HL-60 (cell line): ENCODE measurements around the gene GIGYF1.

ENCODE experiments used
- DNase-seq, 2 experiments: peaks; one replicate each; pipeline ENCODE4 v3.0.0-alpha.2; 2010 to 2020; ENCODE audit warnings: low read depth in 1 of 2, low spot score in 1 of 2
- H3K27ac ChIP-seq: fragments of 250-450 bp; sonication (Bioruptor Pico); replicated peaks from 2 replicates; pipeline ENCODE4 v1.5.1; 2020; ENCODE audit warnings: mild to moderate bottlenecking, moderate library complexity
- H3K27me3 ChIP-seq: fragments of 250-450 bp; sonication (Bioruptor Pico); 2 replicates; pipeline ENCODE4 v1.5.1; 2021; ENCODE audit warnings: mild to moderate bottlenecking, moderate library complexity; ENCODE audit not compliant: insufficient read depth, poor library complexity, severe bottlenecking
- H3K4me3 ChIP-seq: replicated peaks from 2 replicates; pipeline ENCODE4 v1.5.1; 2011; ENCODE audit warnings: mild to moderate bottlenecking, control low read depth, low read length; ENCODE audit not compliant: insufficient read depth
- GABPA ChIP-seq: IDR thresholded peaks from 2 replicates; pipeline ENCODE4 v1.6.1; 2012; ENCODE audit warnings: low read depth
- POLR2AphosphoS5 ChIP-seq: IDR thresholded peaks from 2 replicates; pipeline ENCODE4 v1.6.1; 2012; ENCODE audit warnings: low read depth
- REST ChIP-seq: IDR thresholded peaks from 2 replicates; pipeline ENCODE4 v1.6.1; 2012; ENCODE audit warnings: low read depth; ENCODE audit not compliant: insufficient replicate concordance
- SPI1 ChIP-seq: IDR thresholded peaks from 2 replicates; pipeline ENCODE4 v1.6.1; 2012; ENCODE audit warnings: low read depth, mild to moderate bottlenecking, borderline replicate concordance
- TF ChIP-seq, protein P1 (sequence below): IDR thresholded peaks from one replicate; pipeline ENCODE4 v1.5.1; 2011; ENCODE audit warnings: low read length, control low read depth, inconsistent platforms; ENCODE audit not compliant: insufficient read depth

Gene GIGYF1

GRCh38 chr7:100676501-100677306 lies 17.3 kb downstream of the GIGYF1 start:
- DNase-seq = no peak
- no peak overlapping the region for H3K4me3 ChIP-seq
- no peaks in the 10 kb centered on the region for H3K27me3 ChIP-seq
- no peak overlapping the region for H3K27ac ChIP-seq
- TF ChIP-seq SPI1 (no peak), REST (no peak), POLR2AphosphoS5 (no peak), GABPA (no peak)
- TF ChIP-seq, protein P1, sequence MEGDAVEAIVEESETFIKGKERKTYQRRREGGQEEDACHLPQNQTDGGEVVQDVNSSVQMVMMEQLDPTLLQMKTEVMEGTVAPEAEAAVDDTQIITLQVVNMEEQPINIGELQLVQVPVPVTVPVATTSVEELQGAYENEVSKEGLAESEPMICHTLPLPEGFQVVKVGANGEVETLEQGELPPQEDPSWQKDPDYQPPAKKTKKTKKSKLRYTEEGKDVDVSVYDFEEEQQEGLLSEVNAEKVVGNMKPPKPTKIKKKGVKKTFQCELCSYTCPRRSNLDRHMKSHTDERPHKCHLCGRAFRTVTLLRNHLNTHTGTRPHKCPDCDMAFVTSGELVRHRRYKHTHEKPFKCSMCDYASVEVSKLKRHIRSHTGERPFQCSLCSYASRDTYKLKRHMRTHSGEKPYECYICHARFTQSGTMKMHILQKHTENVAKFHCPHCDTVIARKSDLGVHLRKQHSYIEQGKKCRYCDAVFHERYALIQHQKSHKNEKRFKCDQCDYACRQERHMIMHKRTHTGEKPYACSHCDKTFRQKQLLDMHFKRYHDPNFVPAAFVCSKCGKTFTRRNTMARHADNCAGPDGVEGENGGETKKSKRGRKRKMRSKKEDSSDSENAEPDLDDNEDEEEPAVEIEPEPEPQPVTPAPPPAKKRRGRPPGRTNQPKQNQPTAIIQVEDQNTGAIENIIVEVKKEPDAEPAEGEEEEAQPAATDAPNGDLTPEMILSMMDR = no peak

- H3K27ac ChIP-seq = peak overlapping the region; percentile 60
- no peaks in the 10 kb centered on the region for H3K27me3 ChIP-seq
- TF ChIP-seq SPI1 (peak; percentile 83), REST (no peak), GABPA (peak; percentile 39; the same call in 1 of the 2 replicates)
- TF ChIP-seq, protein P1 = no peak
- DNase-seq = peak; percentile 83 to 93
- H3K4me3 ChIP-seq = peak overlapping the region; percentile 89
Observed at GRCh38 chr7:100675581-100676350, 18.3 kb downstream of the GIGYF1 start.

GRCh38 chr7:100675105-100675451 lies 19.0 kb downstream of the GIGYF1 start:
- Histone ChIP-seq H3K4me3 (peak overlapping the region; percentile 89), H3K27me3 (no peaks in the 10 kb centered on the region), H3K27ac (peak overlapping the region; percentile 99)
- TF ChIP-seq GABPA = no peak
- TF ChIP-seq, protein P1 = no peak
- no peak for TF ChIP-seq REST
- TF ChIP-seq POLR2AphosphoS5 = no peak
- TF ChIP-seq SPI1 = no peak
- no peak for DNase-seq
